Neural cell (in vitro differentiated cells): Measurements from ENCODE around the gene SLC31A2. TPM values are rescaled to one million over a fixed set of nuclear protein-coding genes. Genes with fewer than 3 reads are reported as not detected.
"Not testable (repeated sequence)": the region's sequence is repeated elsewhere in the genome, so short reads cannot be mapped to it uniquely, and the experiment has no call there.

Source experiments
- H2AFZ ChIP-seq: fragments of 200-600, 300-800 bp; sonication (generic), shearing (Covaris generic); 2 replicates; pipeline ENCODE4 v1.6.0; 2014; ENCODE audit warnings: low read depth, mild to moderate bottlenecking, antibody characterized with exemption, low read length, moderate library complexity
- H3F3A ChIP-seq: fragments of 200-600 bp; shearing (Covaris generic); 2 replicates; pipeline ENCODE4 v1.6.1; 2016; ENCODE audit warnings: mild to moderate bottlenecking, moderate library complexity, mixed read lengths, antibody characterized with exemption, low read length; ENCODE audit not compliant: insufficient read depth, poor library complexity, severe bottlenecking
- H3K27ac ChIP-seq: fragments of 200-600, 300-800 bp; sonication (generic), shearing (Covaris generic); 2 replicates; pipeline ENCODE4 v1.5.1; 2014; ENCODE audit warnings: mild to moderate bottlenecking, low read length, moderate library complexity
- H3K27me3 ChIP-seq: fragments of 300-800, 200-600 bp; sonication (generic), shearing (Covaris generic); 2 replicates; pipeline ENCODE4 v1.6.0; 2014; ENCODE audit warnings: mild to moderate bottlenecking, low read depth, low read length, moderate library complexity; ENCODE audit not compliant: insufficient read depth
- H3K36me3 ChIP-seq: fragments of 300-800, 200-600 bp; sonication (generic), shearing (Covaris generic); 2 replicates; pipeline ENCODE4 v1.5.1; 2014; ENCODE audit warnings: mild to moderate bottlenecking, antibody characterized with exemption, low read length, moderate library complexity; ENCODE audit not compliant: insufficient read depth
- H3K4me2 ChIP-seq: fragments of 300-800, 200-600 bp; sonication (generic), shearing (Covaris generic); 2 replicates; pipeline ENCODE4 v1.6.0; 2014; ENCODE audit warnings: mild to moderate bottlenecking, low read length
- H3K4me3 ChIP-seq: fragments of 300-800, 200-600 bp; sonication (generic), shearing (Covaris generic); 2 replicates; pipeline ENCODE4 v1.5.1; 2014; ENCODE audit warnings: mild to moderate bottlenecking, low read length, moderate library complexity
- H3K79me2 ChIP-seq: fragments of 200-600 bp; shearing (Covaris generic); replicated peaks from 2 replicates; pipeline ENCODE4 v1.6.0; 2014; ENCODE audit warnings: mild to moderate bottlenecking, low read length, moderate library complexity; ENCODE audit not compliant: insufficient read depth
- H3K9ac ChIP-seq: fragments of 300-800, 200-600 bp; sonication (generic), shearing (Covaris generic); 2 replicates; pipeline ENCODE4 v1.6.1; 2016; ENCODE audit warnings: mild to moderate bottlenecking, low read length, mixed read lengths
- H3K9me2 ChIP-seq: fragments of 200-600 bp; shearing (Covaris generic); 2 replicates; pipeline ENCODE4 v1.6.1; 2016; ENCODE audit warnings: mild to moderate bottlenecking, low read length, mixed read lengths; ENCODE audit not compliant: insufficient read depth
- H3K9me3 ChIP-seq: fragments of 200-600, 300-800 bp; sonication (generic), shearing (Covaris generic); 2 replicates; pipeline ENCODE4 v1.6.1; 2016; ENCODE audit warnings: mild to moderate bottlenecking, mixed run types, low read length, moderate library complexity, mixed read lengths
- H4K20me1 ChIP-seq: fragments of 200-600 bp; shearing (Covaris generic); 2 replicates; pipeline ENCODE4 v1.6.1; 2016; ENCODE audit warnings: mild to moderate bottlenecking, mixed run types; ENCODE audit not compliant: insufficient read depth
- EP300 ChIP-seq: fragments of 450-650 bp; conservative IDR thresholded peaks from 2 replicates; pipeline ENCODE4 v1.6.1; 2014; ENCODE audit warnings: antibody characterized with exemption, mild to moderate bottlenecking, moderate library complexity; ENCODE audit not compliant: poor library complexity, severe bottlenecking
- EZH2 ChIP-seq: fragments of 200-600, 300-800 bp; shearing (Covaris generic), sonication (generic); IDR thresholded peaks from 2 replicates; pipeline ENCODE4 v1.6.1; 2014; ENCODE audit warnings: antibody characterized with exemption, low read length, borderline replicate concordance, mild to moderate bottlenecking; ENCODE audit not compliant: insufficient read depth, poor library complexity, severe bottlenecking
- MXI1 ChIP-seq: fragments of 450-650 bp; conservative IDR thresholded peaks from 2 replicates; pipeline ENCODE4 v1.6.1; 2014; ENCODE audit warnings: antibody characterized with exemption, mild to moderate bottlenecking; ENCODE audit not compliant: poor library complexity, severe bottlenecking
- POLR2AphosphoS5 ChIP-seq: IDR thresholded peaks from 2 replicates; pipeline ENCODE4 v1.6.1; 2012
- RAD21 ChIP-seq: fragments of 450-650 bp; conservative IDR thresholded peaks from 2 replicates; pipeline ENCODE4 v1.6.1; 2014; ENCODE audit warnings: antibody characterized with exemption, mild to moderate bottlenecking, moderate library complexity
- SMC3 ChIP-seq: fragments of 450-650 bp; conservative IDR thresholded peaks from 2 replicates; pipeline ENCODE4 v1.6.1; 2014; ENCODE audit warnings: antibody characterized with exemption, mild to moderate bottlenecking, moderate library complexity; ENCODE audit not compliant: poor library complexity
- TAF1 ChIP-seq: IDR thresholded peaks from 2 replicates; pipeline ENCODE4 v1.6.1; 2012; ENCODE audit warnings: low read depth
- polyA plus RNA-seq: library from polyadenylated mRNA; depleted of rRNA; stranded (reverse); fragments of >200 nt; gene quantifications from 2 replicates; pipeline ENCODE4 v1.2.3, GENCODE V29; 2014
- TF ChIP-seq, protein P1 (sequence below): fragments of 450-650 bp; IDR thresholded peaks from 2 replicates; pipeline ENCODE4 v1.5.1; 2014; ENCODE audit warnings: antibody characterized with exemption, mild to moderate bottlenecking, moderate library complexity; ENCODE audit not compliant: poor library complexity, severe bottlenecking
- TF ChIP-seq, protein P2 (sequence below): IDR thresholded peaks from 2 replicates; pipeline ENCODE4 v1.6.1; 2012; ENCODE audit warnings: borderline replicate concordance

Gene SLC31A2
- polyA plus RNA-seq, 1 donor from 2014 or later: 4.1 TPM

DNA sequence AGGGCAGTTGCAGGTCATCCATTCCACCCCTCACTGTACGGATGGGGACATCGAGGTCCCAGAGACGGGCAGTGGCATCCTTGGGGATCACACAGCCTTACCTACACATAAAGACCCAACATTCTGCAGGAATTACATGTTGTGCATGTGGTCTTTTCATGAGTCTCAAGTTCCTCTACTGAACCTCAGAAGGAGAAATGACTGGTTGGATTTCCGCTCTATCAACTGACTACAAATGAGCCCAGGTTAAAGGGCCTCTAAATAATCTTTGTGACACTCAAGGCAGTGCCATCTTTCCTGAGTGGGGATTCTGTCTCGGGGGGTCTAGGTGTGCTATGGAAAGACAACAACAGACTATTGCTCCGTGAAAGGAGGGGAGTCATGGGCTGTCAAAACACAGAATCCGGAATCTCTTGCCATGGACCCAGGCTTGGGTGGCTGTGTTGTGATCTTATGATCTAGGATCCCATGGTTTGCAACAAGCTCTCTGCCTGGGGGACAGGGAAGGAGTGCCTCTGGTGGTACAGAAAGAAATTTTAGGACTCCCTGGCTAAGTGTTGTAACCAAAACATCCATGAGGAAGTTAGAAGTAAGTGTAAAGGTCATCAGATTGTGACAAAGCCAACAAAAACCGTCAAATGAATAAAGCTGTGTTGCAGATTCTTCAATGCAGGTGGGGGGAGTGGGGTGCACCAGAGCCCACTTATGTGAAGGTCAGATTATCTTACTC is 1.9 kb upstream of the SLC31A2 start:
- Histone ChIP-seq H3K79me2 (no peaks in the 10 kb centered on the region), H3K4me2 (no peak overlapping the region), H3K9me3 (no peaks in the 10 kb centered on the region), H3K27me3 (no peaks in the 10 kb centered on the region), H3K4me3 (no peak overlapping the region), H4K20me1 (no peaks in the 10 kb centered on the region), H3F3A (no peaks in the 10 kb centered on the region), H3K9me2 (no peaks in the 10 kb centered on the region), H3K36me3 (no peaks in the 10 kb centered on the region), H3K9ac (no peak overlapping the region), H2AFZ (no peak overlapping the region), H3K27ac (no peak overlapping the region)
- no peak for TF ChIP-seq RAD21

DNA sequence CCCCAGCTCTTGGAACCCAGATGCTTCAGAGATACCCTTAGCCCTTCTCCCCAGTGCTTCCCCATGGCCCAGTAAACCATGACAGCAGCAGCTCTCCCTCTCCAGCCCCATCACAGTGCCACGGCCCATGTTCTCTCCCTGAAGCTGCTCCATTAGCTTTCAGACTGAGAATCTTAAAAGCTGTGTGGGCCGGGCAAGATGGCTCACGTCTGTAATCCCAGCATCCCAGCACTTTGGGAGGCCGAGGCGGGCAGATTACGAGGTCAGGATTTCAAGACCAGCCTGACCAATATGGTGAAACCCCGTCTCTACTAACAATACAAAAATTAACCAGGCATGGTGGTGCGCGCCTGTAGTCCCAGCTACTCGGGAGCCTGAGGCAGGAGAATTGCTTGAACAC is 1.2 kb upstream of the SLC31A2 start:
- not testable (repeated sequence) for H3K27ac ChIP-seq, H3K4me2 ChIP-seq, H3K36me3 ChIP-seq, H3K9me3 ChIP-seq, H2AFZ ChIP-seq, H3K9me2 ChIP-seq, H3K4me3 ChIP-seq, H3K79me2 ChIP-seq, H4K20me1 ChIP-seq, H3F3A ChIP-seq, H3K9ac ChIP-seq, H3K27me3 ChIP-seq

DNA sequence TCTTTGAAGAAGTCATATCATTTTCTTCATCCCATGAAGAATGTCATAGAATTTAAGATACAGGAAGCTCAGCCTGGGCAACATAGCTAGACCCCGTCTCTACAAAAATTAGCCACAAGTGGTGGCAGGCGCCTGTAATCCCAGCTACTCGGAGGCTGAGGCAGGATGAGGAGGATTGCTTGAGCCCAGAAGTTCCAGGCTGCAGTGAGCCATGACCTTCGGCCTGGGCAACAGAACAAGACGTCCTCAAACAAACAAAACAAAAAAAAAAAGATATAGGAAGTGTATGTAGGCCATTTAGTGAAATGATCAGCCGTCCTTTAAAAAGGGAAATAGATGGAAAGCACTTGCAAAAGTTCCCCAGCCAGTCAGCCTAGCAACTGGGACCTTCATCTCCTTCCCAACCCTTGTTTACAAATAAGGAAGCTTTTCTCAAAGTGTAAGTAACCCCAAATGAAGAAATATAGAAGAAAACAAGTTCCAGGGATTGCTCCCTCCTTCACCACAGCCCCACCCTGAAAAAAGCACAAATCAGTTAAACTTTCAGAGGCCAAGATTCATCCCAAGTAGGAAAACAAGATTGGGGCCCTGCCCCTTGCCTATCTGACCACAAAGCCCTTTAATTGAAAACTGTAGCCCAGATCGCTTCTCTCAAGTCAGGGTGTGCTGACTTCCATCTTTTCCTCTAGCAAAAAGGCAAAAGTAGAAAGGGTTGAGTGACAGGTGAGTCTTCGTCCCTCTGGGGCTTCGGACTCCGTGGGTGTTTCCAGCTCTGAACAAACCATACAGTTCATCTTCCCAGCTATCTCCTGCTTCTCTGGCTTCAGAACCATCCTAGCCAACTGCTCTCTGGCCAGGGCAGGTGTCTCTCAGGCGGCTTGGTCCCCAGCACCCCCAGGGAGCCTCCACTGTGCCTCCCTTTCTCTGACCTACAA is 1.2 kb downstream of the SLC31A2 start:
- H3K36me3 ChIP-seq: no peaks in the 10 kb centered on the region
- TF ChIP-seq RAD21 (no peak), MXI1 (no peak), EZH2 (no peak), POLR2AphosphoS5 (no peak), EP300 (no peak), SMC3 (no peak), TAF1 (no peak)
- TF ChIP-seq, protein P1, sequence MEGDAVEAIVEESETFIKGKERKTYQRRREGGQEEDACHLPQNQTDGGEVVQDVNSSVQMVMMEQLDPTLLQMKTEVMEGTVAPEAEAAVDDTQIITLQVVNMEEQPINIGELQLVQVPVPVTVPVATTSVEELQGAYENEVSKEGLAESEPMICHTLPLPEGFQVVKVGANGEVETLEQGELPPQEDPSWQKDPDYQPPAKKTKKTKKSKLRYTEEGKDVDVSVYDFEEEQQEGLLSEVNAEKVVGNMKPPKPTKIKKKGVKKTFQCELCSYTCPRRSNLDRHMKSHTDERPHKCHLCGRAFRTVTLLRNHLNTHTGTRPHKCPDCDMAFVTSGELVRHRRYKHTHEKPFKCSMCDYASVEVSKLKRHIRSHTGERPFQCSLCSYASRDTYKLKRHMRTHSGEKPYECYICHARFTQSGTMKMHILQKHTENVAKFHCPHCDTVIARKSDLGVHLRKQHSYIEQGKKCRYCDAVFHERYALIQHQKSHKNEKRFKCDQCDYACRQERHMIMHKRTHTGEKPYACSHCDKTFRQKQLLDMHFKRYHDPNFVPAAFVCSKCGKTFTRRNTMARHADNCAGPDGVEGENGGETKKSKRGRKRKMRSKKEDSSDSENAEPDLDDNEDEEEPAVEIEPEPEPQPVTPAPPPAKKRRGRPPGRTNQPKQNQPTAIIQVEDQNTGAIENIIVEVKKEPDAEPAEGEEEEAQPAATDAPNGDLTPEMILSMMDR: no peak
- TF ChIP-seq, protein P2, sequence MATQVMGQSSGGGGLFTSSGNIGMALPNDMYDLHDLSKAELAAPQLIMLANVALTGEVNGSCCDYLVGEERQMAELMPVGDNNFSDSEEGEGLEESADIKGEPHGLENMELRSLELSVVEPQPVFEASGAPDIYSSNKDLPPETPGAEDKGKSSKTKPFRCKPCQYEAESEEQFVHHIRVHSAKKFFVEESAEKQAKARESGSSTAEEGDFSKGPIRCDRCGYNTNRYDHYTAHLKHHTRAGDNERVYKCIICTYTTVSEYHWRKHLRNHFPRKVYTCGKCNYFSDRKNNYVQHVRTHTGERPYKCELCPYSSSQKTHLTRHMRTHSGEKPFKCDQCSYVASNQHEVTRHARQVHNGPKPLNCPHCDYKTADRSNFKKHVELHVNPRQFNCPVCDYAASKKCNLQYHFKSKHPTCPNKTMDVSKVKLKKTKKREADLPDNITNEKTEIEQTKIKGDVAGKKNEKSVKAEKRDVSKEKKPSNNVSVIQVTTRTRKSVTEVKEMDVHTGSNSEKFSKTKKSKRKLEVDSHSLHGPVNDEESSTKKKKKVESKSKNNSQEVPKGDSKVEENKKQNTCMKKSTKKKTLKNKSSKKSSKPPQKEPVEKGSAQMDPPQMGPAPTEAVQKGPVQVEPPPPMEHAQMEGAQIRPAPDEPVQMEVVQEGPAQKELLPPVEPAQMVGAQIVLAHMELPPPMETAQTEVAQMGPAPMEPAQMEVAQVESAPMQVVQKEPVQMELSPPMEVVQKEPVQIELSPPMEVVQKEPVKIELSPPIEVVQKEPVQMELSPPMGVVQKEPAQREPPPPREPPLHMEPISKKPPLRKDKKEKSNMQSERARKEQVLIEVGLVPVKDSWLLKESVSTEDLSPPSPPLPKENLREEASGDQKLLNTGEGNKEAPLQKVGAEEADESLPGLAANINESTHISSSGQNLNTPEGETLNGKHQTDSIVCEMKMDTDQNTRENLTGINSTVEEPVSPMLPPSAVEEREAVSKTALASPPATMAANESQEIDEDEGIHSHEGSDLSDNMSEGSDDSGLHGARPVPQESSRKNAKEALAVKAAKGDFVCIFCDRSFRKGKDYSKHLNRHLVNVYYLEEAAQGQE: no peak
- H3K4me3 ChIP-seq: peak overlapping the region; percentile 96
- H3K27me3 ChIP-seq: no peaks in the 10 kb centered on the region
- H3K4me2 ChIP-seq: peak overlapping the region; percentile 62
- no peaks in the 10 kb centered on the region for H3K9me2 ChIP-seq
- H3K9me3 ChIP-seq: no peaks in the 10 kb centered on the region
- peak overlapping the region; percentile 77 for H3K9ac ChIP-seq
- H2AFZ ChIP-seq: no peak overlapping the region
- no peaks in the 10 kb centered on the region for H3K79me2 ChIP-seq
- H3F3A ChIP-seq: no peaks in the 10 kb centered on the region
- no peak overlapping the region for H3K27ac ChIP-seq
- no peaks in the 10 kb centered on the region for H4K20me1 ChIP-seq
